ENCODE results near the gene MSH5. TPM values are rescaled to one million over a fixed set of nuclear protein-coding genes. Genes with fewer than 3 reads are reported as not detected.
"Not testable (repeated sequence)": the region's sequence is repeated elsewhere in the genome, so short reads cannot be mapped to it uniquely, and the experiment has no call there.

Gene MSH5
- total RNA-seq, 1 experiment from 2014 or later, result 13.4 TPM

- Histone ChIP-seq H3K4me1 (peaks cover 5% of the 10 kb centered on the region), H3K36me3 (no peaks in the 10 kb centered on the region), H3K9me3 (replicated peaks) (no peaks in the 10 kb centered on the region), H3K27ac (no peak within 1 kb of the TSS), H3K27me3 (peaks cover 3% of the 10 kb centered on the region; the same call in 1 of the 2 replicates), H3K4me3 (no peak within 1 kb of the TSS)
- DNase-seq, result no peak
Measured at GRCh38 chr6:31706599-31706998, 33.2 kb upstream of the MSH5 start, which contains the start of gene LY6G6F. TSS of gene LY6G6F (plus strand) at chr6:31706866. CDS start at chr6:31706907, 41 bp downstream.

GRCh38 chr6:31707701-31708100, 32.1 kb upstream of the MSH5 start:
- H3K4me1 ChIP-seq, result no peaks in the 10 kb centered on the region
- H3K36me3 ChIP-seq, result no peaks in the 10 kb centered on the region
- no peak for DNase-seq
- H3K27ac ChIP-seq, result no peak overlapping the region
- no peak overlapping the region for H3K4me3 ChIP-seq
- H3K9me3 ChIP-seq (replicated peaks), result no peaks in the 10 kb centered on the region
- peaks cover 11% of the 10 kb centered on the region; the same call in 1 of the 2 replicates for H3K27me3 ChIP-seq

DNA sequence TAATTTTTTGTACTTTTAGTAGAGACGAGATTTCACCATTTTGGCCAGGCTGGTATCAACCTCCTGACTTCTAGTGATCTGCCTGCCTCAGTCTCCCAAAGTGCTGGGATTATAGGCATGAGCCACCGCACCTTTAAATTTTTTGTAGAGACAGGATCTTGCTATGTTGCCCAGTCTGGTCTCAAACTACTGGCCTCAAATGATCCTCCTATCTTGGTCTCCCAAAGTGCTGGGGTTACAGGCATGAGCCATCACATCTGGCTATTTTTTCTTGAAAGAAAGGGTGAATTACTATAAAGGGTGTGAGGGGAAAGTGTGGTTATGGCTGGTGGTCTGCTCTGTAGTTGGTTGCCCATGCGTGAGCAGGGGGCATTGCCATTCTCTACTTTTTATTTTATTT, 31.6 kb upstream of the MSH5 start:
- H3K36me3 ChIP-seq, result no peaks in the 10 kb centered on the region
- DNase-seq, result no peak
- H3K4me3 ChIP-seq, result no peak overlapping the region
- H3K27ac ChIP-seq, result no peak overlapping the region
- no peaks in the 10 kb centered on the region for H3K9me3 ChIP-seq (replicated peaks)
- peaks cover 13% of the 10 kb centered on the region; the same call in 1 of the 2 replicates for H3K27me3 ChIP-seq
- H3K4me1 ChIP-seq, result no peaks in the 10 kb centered on the region

- not testable (repeated sequence) for H3K9me3 ChIP-seq (replicated peaks); DNase-seq
Measured at GRCh38 chr6:31709157-31709556, 30.6 kb upstream of the MSH5 start.

DNA sequence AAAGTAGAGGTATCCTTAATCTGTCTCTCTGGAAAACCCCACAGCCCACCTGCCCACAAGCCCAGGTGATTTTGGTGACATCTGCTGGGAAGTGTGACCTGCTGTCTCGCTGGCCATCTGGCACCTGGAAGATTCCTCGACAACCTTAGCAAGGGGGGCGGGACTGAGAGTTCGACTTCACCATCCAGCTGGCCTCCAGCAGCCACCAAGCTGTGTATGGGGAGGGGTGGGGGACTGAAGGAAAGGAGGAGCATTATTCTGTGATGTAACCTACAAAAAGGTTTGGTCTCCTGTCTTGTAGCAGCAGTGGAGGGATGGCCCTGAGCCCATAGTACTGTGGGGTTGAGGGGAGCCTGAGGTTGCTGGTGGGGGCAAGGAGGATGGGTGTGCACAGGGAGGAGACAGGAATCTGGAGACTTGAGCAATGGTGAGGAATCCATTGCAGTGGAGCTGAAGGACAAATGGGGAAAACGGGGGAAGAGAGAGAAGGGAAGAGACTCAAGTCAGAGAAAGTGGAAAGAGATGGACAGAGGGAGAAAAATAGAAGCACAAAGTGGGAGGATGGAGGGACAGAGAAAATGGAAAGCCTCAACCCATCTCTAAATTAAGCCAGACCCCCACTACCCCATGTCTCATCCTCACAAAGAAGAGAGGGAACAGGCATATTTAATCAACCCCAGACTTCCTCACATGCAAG, 29.1 kb upstream of the MSH5 start:
- H3K27me3 ChIP-seq, result peaks cover 19% of the 10 kb centered on the region
- no peak for DNase-seq
- no peaks in the 10 kb centered on the region for H3K4me1 ChIP-seq
- no peak overlapping the region for H3K27ac ChIP-seq
- no peaks in the 10 kb centered on the region for H3K9me3 ChIP-seq (replicated peaks)
- H3K4me3 ChIP-seq, result no peak overlapping the region
- H3K36me3 ChIP-seq, result no peaks in the 10 kb centered on the region

More at GRCh38 chr6:31709157-31709556, 30.6 kb upstream of the MSH5 start:
- H3K36me3 ChIP-seq, H3K4me3 ChIP-seq, H3K27ac ChIP-seq, H3K4me1 ChIP-seq: not testable (repeated sequence)
- peaks cover 13% of the 10 kb centered on the region; the same call in 1 of the 2 replicates for H3K27me3 ChIP-seq

- Histone ChIP-seq H3K9me3 (replicated peaks) (no peaks in the 10 kb centered on the region), H3K4me1 (no peaks in the 10 kb centered on the region), H3K27me3 (peaks cover 19% of the 10 kb centered on the region), H3K27ac (no peak overlapping the region), H3K4me3 (no peak overlapping the region), H3K36me3 (no peaks in the 10 kb centered on the region)
- no peak for DNase-seq
Measured at GRCh38 chr6:31711233-31711632, 28.6 kb upstream of the MSH5 start.

DNA sequence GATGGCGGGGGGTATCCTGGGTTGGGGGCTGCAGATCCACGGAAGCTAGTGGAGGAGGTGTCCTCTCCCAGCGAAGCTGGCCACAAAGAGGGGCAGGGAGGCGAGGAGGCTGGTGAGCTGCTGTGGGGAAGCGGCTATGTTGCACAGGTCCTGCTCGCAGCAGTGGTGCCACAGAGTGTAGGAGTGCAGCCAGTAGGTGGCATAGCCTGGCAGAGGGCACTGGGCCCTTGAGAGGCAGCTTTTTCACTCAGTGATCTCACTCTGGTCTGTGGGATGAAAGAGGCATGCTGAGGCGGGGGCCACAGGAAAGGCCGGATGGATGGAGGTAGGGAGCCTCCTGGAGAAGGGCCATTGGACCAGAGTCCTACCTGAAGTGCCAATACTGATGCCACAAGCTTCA, 27.5 kb upstream of the MSH5 start:
- Histone ChIP-seq H3K4me3 (no peak overlapping the region), H3K4me1 (no peaks in the 10 kb centered on the region), H3K9me3 (replicated peaks) (no peaks in the 10 kb centered on the region), H3K27ac (no peak overlapping the region), H3K36me3 (no peaks in the 10 kb centered on the region), H3K27me3 (peaks cover 19% of the 10 kb centered on the region)
- no peak for DNase-seq

GRCh38 chr6:31713465-31713864, 26.3 kb upstream of the MSH5 start:
- H3K9me3 ChIP-seq (replicated peaks), result no peaks in the 10 kb centered on the region
- H3K36me3 ChIP-seq, result no peaks in the 10 kb centered on the region
- H3K27ac ChIP-seq, result no peak overlapping the region
- peaks cover 19% of the 10 kb centered on the region for H3K27me3 ChIP-seq
- no peak for DNase-seq
- no peaks in the 10 kb centered on the region for H3K4me1 ChIP-seq
- no peak overlapping the region for H3K4me3 ChIP-seq

DNA sequence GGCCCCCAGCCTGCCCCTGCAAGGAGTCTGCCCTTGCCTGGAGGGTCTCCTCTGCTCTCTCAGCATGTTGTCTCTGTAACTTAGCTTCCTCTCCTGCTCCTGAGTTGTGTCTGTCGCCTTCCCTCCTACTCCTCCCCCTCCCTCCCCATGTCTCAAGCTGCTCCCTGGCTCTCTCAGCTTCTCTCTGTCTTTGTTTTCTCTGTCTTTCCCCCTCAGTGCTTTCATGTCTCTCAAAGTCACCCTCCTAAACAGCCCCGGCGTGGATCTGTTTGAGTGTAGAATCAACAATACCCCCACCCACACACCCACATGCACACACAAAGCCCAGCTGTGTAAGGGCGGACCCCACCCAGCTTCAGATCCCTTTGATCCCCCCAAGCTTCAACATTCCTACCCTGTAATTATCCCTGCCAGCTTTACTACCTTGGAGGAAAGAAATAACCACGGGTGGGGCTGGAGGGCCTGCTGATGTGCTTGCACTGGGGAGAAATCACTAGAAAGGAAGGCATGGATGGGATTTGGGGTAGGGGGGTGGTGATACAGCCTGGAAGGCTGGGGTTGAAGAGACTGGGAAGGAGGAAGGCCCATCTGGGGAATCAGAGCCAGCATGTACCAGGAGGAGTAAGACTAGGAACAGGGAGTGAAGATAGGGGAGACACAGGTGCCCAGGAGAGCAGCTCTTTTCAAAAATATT, 25.7 kb upstream of the MSH5 start:
- DNase-seq, result no peak
- Histone ChIP-seq H3K27ac (no peak overlapping the region), H3K9me3 (replicated peaks) (no peaks in the 10 kb centered on the region), H3K36me3 (no peaks in the 10 kb centered on the region), H3K4me1 (no peaks in the 10 kb centered on the region), H3K27me3 (peaks cover 19% of the 10 kb centered on the region), H3K4me3 (no peak overlapping the region)

DNA sequence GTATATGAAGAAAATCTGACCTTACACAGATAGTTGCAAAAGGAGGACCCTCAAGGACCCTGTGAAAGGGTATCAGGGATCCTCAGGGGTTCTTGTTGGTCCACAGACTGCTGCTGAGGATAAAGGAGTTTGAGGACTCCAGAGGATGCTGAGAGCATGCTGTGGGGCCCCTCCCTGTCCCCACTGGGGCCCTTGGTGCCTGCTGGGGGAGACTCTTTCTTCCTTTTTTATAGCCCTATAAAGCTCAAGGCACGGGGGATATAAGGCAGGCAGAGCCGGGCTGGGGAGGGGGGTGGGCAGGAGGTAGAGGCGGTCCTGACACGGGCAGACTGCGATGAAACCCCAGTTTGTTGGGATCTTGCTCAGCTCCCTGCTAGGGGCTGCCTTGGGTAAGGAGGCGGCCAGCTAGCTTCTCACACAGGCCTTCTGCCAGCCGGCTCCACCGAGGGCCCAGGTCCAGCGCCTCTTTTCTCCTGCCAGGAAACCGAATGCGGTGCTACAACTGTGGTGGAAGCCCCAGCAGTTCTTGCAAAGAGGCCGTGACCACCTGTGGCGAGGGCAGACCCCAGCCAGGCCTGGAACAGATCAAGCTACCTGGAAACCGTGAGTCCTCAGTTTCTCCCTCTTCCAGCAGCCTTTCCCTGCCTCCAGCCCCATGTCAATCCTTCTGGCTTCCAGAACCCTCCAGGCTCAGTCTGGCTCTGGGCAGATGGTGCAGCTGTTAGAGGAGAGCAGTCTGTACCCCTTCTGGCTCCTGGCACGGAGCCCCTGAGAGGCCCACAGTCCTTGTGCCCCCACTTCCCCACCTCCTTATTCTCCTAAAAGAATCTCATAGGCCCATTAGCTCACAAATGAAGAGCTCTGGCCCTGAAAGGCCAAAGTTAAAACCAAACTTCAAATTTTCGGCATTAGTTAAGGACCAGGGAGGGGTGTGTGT, 24.5 kb upstream of the MSH5 start, which contains the start of gene LY6G6D:
Gene LY6G6D, plus strand, starts transcription at position 327 of the 937 bp plus-strand sequence. Its CDS starts 8 bp downstream, at position 335.
- Histone ChIP-seq H3K4me1 (no peaks in the 10 kb centered on the region), H3K4me3 (no peak within 1 kb of the TSS), H3K36me3 (no peaks in the 10 kb centered on the region), H3K27ac (no peak within 1 kb of the TSS), H3K9me3 (replicated peaks) (no peaks in the 10 kb centered on the region), H3K27me3 (peaks cover 19% of the 10 kb centered on the region)
- no peak for DNase-seq

GRCh38 chr6:31717499-31718222, 22.1 kb upstream of the MSH5 start:
- peaks cover 8% of the 10 kb centered on the region for H3K27me3 ChIP-seq
- no peaks in the 10 kb centered on the region for H3K9me3 ChIP-seq (replicated peaks)
- no peak overlapping the region for H3K27ac ChIP-seq
- DNase-seq, result no peak
- no peaks in the 10 kb centered on the region for H3K4me1 ChIP-seq
- no peaks in the 10 kb centered on the region for H3K36me3 ChIP-seq
- H3K4me3 ChIP-seq, result no peak overlapping the region

GRCh38 chr6:31718265-31718664, 21.5 kb upstream of the MSH5 start:
- no peak overlapping the region for H3K4me3 ChIP-seq
- no peak overlapping the region for H3K27ac ChIP-seq
- no peaks in the 10 kb centered on the region for H3K36me3 ChIP-seq
- peaks cover 6% of the 10 kb centered on the region for H3K27me3 ChIP-seq
- no peaks in the 10 kb centered on the region for H3K4me1 ChIP-seq
- H3K9me3 ChIP-seq (replicated peaks), result no peaks in the 10 kb centered on the region
- DNase-seq, result no peak

DNA sequence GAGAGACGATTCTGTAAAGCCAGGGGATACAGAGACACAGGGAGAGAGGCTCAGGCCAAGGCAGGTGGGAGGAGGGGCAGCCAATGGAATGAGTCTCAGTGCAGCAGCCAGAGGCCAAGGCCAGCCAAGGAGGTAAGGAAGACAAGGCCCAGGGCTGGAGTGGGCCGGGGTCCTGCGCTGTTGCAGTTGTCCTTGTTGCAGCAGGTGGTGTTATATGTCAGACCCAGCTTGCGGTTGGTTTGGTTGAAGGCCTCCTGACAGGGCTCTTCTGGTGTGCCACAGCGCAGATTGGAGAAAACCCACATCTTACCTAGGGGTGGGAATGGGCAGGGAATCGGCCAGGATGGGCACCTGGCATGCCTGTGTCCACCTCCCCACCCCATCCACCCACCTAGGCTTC, 20.8 kb upstream of the MSH5 start:
- no peaks in the 10 kb centered on the region for H3K36me3 ChIP-seq
- H3K27me3 ChIP-seq, result peaks cover 6% of the 10 kb centered on the region
- H3K27ac ChIP-seq, result no peak overlapping the region
- H3K4me3 ChIP-seq, result no peak overlapping the region
- no peaks in the 10 kb centered on the region for H3K4me1 ChIP-seq
- no peak for DNase-seq
- no peaks in the 10 kb centered on the region for H3K9me3 ChIP-seq (replicated peaks)

DNA sequence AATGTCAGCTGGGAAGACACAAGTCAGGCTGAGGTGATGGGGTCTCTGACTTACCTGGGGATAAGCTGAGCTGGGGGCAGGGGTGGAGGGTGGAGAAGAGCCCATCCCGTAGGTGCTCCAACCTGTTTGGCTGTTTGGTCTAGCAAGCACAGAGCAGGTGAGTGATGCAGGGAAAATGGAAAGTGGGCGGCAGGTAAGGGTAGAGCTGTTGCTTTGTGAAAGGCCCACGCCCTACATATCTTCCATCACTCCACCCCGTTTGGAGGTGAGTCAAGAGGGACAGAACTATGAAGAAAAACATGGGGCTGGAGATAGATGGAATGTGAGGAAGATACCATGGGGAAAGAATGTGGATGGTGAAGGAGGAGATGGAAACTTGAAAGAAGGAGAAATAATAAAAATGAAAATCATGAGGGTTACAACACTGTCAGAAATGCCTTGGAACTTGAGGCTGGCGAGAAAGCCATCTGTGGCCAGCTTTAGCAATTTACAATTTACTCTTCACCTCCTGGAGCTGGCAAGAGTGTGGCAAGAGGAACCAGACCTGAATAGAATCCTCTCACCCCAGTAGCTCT, 19.5 kb upstream of the MSH5 start:
- Histone ChIP-seq H3K27me3 (peaks cover 3% of the 10 kb centered on the region), H3K36me3 (no peaks in the 10 kb centered on the region), H3K4me1 (no peaks in the 10 kb centered on the region), H3K4me3 (no peak overlapping the region), H3K9me3 (replicated peaks) (no peaks in the 10 kb centered on the region), H3K27ac (no peak overlapping the region)
- no peak for DNase-seq
